Esophagus muscularis mucosa (tissue), 3 donors: ENCODE measurements around the gene SLC41A3.

Experiments used
- POLR2AphosphoS5 ChIP-seq, 2 donors: sonication (generic); formaldehyde crosslinking; IDR thresholded peaks; one replicate each; pipeline ENCODE4 v1.6.1; 2017; ENCODE audit warnings: antibody characterized with exemption in 2 of 2
- TF ChIP-seq, protein P1 (sequence below), 3 experiments: fragments of 200-600 bp in 2 of 3; fragments of 450-650 bp in 1 of 3; sonication (generic) in 2 of 3; IDR thresholded peaks; one replicate each; pipeline ENCODE4 v1.5.1; 2017 to 2019; ENCODE audit warnings: antibody characterized with exemption in 3 of 3, mild to moderate bottlenecking in 2 of 3, moderate library complexity in 1 of 3

DNA sequence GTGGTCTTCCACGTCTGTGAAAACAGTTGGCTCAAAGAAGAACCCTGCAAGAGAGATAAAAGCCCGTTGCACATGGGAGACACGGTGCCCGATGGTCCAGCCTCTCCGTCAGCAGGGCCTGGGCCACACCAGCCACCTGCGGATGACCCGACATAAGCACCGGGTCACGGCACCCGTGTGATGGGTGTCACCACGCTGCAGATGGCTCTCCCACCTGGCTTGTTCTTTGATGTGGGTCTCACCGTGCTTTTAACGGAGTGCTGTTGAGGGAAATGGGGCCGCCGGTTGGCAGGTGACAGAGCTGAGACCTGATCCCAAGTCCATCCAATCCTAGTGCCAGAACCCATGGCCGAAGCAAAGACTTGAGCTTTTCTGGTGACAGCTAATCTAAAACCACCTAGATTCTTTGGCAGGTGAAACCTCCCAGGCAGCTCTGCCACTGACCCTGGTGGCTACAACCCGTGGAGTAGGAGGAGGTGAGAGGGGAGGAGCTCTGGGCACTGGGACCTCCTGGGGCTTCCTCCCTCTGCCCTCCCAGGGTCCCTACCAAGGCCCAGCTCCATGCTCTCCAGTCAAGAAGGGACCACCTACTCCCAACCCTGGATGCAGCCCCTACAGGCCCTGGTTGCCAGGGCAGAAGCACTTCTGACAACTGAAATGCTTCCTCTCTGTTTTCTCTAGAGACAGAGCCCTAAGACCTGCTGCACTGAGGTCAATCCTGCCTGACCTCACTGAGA, 23.4 kb upstream of the SLC41A3 start:
- no peak for TF ChIP-seq POLR2AphosphoS5 (IDR thresholded peaks at IDR 0.05)
- TF ChIP-seq, protein P1, sequence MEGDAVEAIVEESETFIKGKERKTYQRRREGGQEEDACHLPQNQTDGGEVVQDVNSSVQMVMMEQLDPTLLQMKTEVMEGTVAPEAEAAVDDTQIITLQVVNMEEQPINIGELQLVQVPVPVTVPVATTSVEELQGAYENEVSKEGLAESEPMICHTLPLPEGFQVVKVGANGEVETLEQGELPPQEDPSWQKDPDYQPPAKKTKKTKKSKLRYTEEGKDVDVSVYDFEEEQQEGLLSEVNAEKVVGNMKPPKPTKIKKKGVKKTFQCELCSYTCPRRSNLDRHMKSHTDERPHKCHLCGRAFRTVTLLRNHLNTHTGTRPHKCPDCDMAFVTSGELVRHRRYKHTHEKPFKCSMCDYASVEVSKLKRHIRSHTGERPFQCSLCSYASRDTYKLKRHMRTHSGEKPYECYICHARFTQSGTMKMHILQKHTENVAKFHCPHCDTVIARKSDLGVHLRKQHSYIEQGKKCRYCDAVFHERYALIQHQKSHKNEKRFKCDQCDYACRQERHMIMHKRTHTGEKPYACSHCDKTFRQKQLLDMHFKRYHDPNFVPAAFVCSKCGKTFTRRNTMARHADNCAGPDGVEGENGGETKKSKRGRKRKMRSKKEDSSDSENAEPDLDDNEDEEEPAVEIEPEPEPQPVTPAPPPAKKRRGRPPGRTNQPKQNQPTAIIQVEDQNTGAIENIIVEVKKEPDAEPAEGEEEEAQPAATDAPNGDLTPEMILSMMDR (IDR thresholded peaks at IDR 0.05) = no peak
